GM19395 (cell line): ENCODE results near the gene HBEGF.
A peak's percentile ranks its signal among the peaks of the same experiment; 100 is the strongest.

ENCODE experiments used
- ATAC-seq: cut with Tn5 transposase; IDR thresholded peaks from one replicate; pipeline ENCODE4 v1.9.1; 2021; ENCODE audit warnings: mild to moderate bottlenecking, moderate library complexity; ENCODE audit not compliant: unreplicated experiment

The HBEGF gene

GRCh38 chr5:140346348-140347221, at the start of gene HBEGF:
Gene HBEGF (minus strand): TSS chr5:140346603. CDS start chr5:140346328, 275 bp downstream.
- peak; percentile 82 for ATAC-seq

- no peak for ATAC-seq
Observed at GRCh38 chr5:140393738-140394137, 47.3 kb upstream of the HBEGF start.

GRCh38 chr5:140391732-140392131, 45.3 kb upstream of the HBEGF start:
- ATAC-seq: no peak

GRCh38 chr5:140391312-140391711, 44.9 kb upstream of the HBEGF start:
- ATAC-seq: no peak

GRCh38 chr5:140388052-140388451, 41.6 kb upstream of the HBEGF start:
- no peak for ATAC-seq

- ATAC-seq: no peak
Observed at GRCh38 chr5:140383300-140383699, 36.9 kb upstream of the HBEGF start.

GRCh38 chr5:140382866-140383265, 36.5 kb upstream of the HBEGF start:
- no peak for ATAC-seq

- ATAC-seq: no peak
Observed at GRCh38 chr5:140381972-140382371, 35.6 kb upstream of the HBEGF start.

GRCh38 chr5:140381351-140381750, 34.9 kb upstream of the HBEGF start:
- no peak for ATAC-seq

GRCh38 chr5:140372971-140373487, 26.6 kb upstream of the HBEGF start:
- ATAC-seq: no peak

- ATAC-seq: no peak
Observed at GRCh38 chr5:140371356-140372151, 25.2 kb upstream of the HBEGF start.

GRCh38 chr5:140367256-140368013, 21.0 kb upstream of the HBEGF start:
- no peak for ATAC-seq

- no peak for ATAC-seq
Observed at GRCh38 chr5:140366589-140367255, 20.3 kb upstream of the HBEGF start.

- no peak for ATAC-seq
Observed at GRCh38 chr5:140365941-140366340, 19.5 kb upstream of the HBEGF start.

- no peak for ATAC-seq
Observed at GRCh38 chr5:140365282-140365681, 18.9 kb upstream of the HBEGF start.

- ATAC-seq: no peak
Observed at GRCh38 chr5:140364472-140364765, 18.0 kb upstream of the HBEGF start.

- no peak for ATAC-seq
Observed at GRCh38 chr5:140363631-140364471, 17.4 kb upstream of the HBEGF start.

GRCh38 chr5:140362875-140363630, 16.6 kb upstream of the HBEGF start:
- ATAC-seq: peak; percentile 91

- no peak for ATAC-seq
Observed at GRCh38 chr5:140362311-140362710, 15.9 kb upstream of the HBEGF start.
